KBM-7 (cell line): Measurements from ENCODE around the gene SIGLEC10.
A peak's percentile ranks its signal among the peaks of the same experiment; 100 is the strongest.
"Not testable (repeated sequence)": the region's sequence is repeated elsewhere in the genome, so short reads cannot be mapped to it uniquely, and the experiment has no call there.

Experiments used
- DNase-seq: peaks from one replicate; pipeline ENCODE4 v3.0.0-alpha.2; 2015
- in situ Hi-C: fragments of 300-500 bp; cut with MboI; formaldehyde crosslinking; loops from 2 replicates; pipeline ENCODE4 v1.14.3; 2020; ENCODE audit warnings: low sequenced_read_pairs, low pct_unique_long_range_greater_than_20kb, mixed read lengths

Gene SIGLEC10, protein sequence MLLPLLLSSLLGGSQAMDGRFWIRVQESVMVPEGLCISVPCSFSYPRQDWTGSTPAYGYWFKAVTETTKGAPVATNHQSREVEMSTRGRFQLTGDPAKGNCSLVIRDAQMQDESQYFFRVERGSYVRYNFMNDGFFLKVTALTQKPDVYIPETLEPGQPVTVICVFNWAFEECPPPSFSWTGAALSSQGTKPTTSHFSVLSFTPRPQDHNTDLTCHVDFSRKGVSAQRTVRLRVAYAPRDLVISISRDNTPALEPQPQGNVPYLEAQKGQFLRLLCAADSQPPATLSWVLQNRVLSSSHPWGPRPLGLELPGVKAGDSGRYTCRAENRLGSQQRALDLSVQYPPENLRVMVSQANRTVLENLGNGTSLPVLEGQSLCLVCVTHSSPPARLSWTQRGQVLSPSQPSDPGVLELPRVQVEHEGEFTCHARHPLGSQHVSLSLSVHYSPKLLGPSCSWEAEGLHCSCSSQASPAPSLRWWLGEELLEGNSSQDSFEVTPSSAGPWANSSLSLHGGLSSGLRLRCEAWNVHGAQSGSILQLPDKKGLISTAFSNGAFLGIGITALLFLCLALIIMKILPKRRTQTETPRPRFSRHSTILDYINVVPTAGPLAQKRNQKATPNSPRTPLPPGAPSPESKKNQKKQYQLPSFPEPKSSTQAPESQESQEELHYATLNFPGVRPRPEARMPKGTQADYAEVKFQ

GRCh38 chr19:51417107-51417809 is at the start of gene SIGLEC10:
SIGLEC10 (minus strand) TSS chr19:51417642; CDS start chr19:51417581, 61 bp downstream.
- DNase-seq = peak; percentile 89
- in situ Hi-C loops = no loop called here

- no peak for DNase-seq
- in situ Hi-C loops = no loop called here
Measured at GRCh38 chr19:51466723-51467122, 49.3 kb upstream of the SIGLEC10 start.

DNA sequence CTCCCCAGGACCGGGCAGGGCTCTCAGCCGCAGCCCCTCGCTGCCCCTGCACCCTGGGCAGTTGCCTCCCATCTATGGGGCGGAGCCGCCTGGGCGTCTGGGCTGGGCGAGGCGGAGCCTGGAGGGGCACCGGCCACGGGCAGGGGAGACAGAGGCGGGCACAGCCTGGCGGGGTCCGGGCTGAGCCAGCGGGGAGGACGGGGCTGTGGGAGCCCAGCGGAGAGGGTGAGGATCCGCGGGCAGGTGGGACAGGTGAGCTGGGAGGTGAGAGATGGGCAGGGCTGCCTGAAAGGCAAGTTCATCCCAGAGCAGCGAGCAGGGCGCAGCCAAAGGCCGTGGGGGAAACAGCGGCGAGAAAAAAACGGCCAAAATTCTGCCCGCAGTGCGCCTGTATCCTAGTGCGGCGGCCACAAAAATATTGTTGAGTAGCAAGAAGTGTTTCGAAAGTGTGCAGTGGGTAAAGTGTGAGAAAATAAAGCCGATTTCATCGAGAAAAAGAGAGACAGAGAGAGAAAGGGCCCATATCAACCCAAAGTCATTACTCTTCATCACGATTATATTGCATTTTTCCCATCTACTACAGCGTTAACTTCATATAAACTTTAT is 46.6 kb upstream of the SIGLEC10 start:
- DNase-seq, in situ Hi-C loops: not testable (repeated sequence)

DNA sequence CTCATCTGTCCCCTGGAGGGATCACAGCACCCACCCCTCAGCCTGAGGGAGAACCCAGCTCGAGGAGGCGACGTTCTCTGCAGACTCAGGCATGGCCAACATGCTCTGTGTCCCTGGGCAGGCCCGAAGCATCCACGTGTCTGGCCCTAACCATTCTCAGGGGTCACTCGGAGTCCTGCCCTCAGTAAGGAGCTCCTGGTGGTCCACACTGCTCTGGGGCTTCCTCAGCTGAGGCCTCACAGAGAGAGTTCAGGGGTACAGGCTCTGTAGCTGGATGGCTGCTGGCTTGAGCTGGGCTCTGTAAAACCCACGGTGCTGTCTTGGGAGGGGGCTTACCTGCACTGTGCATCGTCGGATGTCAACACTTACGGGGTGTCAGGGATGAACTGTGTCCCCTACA is 45.2 kb upstream of the SIGLEC10 start:
- in situ Hi-C loops = no loop called here
- DNase-seq = no peak

DNA sequence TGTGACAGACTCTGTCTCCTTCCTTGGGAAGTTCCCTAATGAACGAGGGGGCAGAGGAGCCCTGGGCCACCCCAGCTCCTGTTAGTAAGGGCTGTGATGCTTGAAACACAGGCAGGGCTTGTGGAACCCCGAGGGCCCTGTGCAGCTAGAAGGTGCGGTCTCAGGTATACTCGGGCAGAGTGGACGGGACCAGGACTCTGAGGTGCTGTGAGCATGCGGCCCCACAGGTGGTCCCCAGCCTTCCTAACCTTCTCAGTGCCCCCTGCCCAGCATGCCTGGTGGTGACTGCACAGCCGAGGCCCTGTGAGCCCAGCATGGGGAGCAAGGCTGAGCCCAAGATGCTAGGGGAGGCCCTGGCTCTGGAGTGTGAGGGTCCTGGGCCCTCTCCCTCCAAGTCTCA is 44.8 kb upstream of the SIGLEC10 start:
- DNase-seq = no peak
- in situ Hi-C loops = no loop called here

DNA sequence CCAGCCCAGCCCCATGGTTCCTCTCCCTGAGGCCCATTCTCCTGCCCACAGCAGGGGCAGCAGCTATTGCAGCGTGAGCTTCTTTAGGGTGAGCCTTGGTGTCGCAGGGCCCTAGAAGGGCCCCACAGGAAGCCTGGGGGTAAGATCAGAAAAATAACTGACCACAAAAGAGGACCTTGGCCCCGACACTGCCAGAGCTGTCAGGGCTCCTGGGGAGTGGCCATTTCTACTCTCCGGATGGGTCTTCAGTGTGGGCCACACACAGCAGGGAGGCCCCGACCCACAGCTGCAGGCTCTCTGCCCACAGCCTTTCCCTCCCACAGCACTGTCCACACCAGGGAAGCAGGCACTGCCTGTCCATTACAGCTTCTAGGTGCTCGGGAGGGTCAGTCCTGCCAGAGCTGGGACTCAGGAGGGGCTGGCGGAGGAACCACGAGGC is 44.3 kb upstream of the SIGLEC10 start:
- DNase-seq = no peak
- in situ Hi-C loops = no loop called here

GRCh38 chr19:51460164-51460992 is 42.9 kb upstream of the SIGLEC10 start:
- in situ Hi-C loops = no loop called here

GRCh38 chr19:51458899-51459505 is 41.6 kb upstream of the SIGLEC10 start:
- in situ Hi-C loops = no loop called here
- no peak for DNase-seq

More at GRCh38 chr19:51460164-51460992, 42.9 kb upstream of the SIGLEC10 start:
- peak; percentile 72 for DNase-seq

- in situ Hi-C loops = no loop called here
- no peak for DNase-seq
Measured at GRCh38 chr19:51458051-51458645, 40.7 kb upstream of the SIGLEC10 start, which contains the start of gene SIGLEC8. SIGLEC8 (minus strand) TSS chr19:51458454; CDS start chr19:51458387, 67 bp downstream.

DNA sequence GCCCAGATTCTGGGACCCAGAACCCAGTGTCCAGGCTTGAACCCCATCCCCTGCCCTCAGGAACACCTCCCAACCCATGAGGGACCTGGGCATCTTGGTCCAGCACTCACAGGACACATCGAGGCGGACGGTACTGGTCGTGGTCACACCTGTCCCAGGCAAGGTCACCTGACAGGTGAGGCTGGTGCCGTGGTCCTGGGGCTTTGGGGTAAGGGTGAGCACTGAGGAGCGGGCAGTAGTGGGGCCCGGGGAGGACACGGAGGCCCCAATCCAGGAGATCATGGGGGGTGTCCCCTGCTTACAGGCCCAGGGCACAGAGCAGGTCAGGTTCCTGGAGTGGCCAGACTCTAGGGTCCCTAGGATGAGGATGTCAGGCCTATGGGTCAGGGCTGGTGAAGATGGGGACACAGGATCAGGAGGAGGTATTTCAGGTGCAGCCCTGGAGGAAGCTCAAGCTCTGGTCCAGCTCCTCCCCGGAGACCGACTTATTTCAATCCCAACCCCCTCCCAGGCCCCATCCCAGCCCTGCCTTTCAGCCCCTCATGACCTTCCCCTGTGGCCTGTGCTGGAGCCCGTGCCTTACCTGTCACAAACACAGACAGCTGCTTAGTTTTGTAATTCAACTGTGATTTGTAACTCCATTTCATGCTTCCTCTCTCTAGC is 40.0 kb upstream of the SIGLEC10 start:
- in situ Hi-C loops = no loop called here
- DNase-seq = no peak

GRCh38 chr19:51456541-51457290 is 39.3 kb upstream of the SIGLEC10 start:
- in situ Hi-C loops = no loop called here
- no peak for DNase-seq

- DNase-seq = peak; percentile 82
- in situ Hi-C loops = no loop called here
Measured at GRCh38 chr19:51450730-51451307, 33.4 kb upstream of the SIGLEC10 start.

GRCh38 chr19:51448411-51449016 is 31.1 kb upstream of the SIGLEC10 start:
- DNase-seq = peak; percentile 96

GRCh38 chr19:51448011-51448410 is 30.6 kb upstream of the SIGLEC10 start:
- no peak for DNase-seq
- in situ Hi-C loops = no loop called here

More at GRCh38 chr19:51448411-51449016, 31.1 kb upstream of the SIGLEC10 start:
- in situ Hi-C loops = no loop called here

GRCh38 chr19:51447510-51447909 is 30.1 kb upstream of the SIGLEC10 start:
- DNase-seq, in situ Hi-C loops: not testable (repeated sequence)
